SHP77 treated with DMSO at 0.1 percent for 48 hours (cell line): ENCODE results near the gene PLCB3.
A peak's percentile ranks its signal among the peaks of the same experiment; 100 is the strongest.
"Not testable (repeated sequence)": the region's sequence is repeated elsewhere in the genome, so short reads cannot be mapped to it uniquely, and the experiment has no call there.

Source experiments
- DNase-seq: peaks from one replicate; lab custom pipeline; 2025; lab: John Stamatoyannopoulos, UW

Gene PLCB3

DNA sequence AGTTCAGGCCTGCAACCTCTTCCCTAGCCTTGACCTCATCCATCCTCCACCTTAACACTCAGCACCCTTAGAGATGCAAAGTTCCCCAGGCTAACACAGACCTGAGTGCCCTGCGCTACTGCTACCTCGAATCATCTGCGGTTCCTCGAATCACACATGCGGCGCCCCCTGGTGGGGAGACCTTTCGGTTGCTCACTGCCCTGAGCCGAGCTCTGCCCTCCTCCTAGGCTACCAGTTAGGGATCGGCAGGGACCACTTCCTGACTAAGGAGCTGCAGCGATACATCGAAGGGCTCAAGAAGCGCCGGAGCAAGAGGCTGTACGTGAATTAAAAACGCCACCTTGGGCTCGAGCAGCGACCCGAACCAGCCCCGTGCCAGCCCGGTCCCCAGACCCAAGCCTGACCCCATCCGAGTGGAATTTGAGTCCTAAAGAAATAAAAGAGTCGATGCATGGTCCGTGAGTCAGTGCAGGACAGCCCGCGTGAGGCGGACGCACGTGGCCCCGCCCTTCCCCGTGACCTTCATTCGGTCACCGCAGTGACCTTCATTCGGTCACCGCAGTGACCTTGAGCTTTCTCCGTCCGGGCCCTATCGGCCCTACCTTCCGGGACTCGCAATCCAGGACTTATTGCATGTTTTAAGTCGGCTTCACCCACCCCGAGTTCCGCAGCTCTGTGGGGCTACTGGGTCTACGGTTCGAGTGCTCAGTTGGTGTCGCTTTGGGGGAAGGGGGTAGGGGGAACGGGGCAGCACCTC lies 53.2 kb downstream of the PLCB3 start:
- peak; percentile 92 for DNase-seq

DNA sequence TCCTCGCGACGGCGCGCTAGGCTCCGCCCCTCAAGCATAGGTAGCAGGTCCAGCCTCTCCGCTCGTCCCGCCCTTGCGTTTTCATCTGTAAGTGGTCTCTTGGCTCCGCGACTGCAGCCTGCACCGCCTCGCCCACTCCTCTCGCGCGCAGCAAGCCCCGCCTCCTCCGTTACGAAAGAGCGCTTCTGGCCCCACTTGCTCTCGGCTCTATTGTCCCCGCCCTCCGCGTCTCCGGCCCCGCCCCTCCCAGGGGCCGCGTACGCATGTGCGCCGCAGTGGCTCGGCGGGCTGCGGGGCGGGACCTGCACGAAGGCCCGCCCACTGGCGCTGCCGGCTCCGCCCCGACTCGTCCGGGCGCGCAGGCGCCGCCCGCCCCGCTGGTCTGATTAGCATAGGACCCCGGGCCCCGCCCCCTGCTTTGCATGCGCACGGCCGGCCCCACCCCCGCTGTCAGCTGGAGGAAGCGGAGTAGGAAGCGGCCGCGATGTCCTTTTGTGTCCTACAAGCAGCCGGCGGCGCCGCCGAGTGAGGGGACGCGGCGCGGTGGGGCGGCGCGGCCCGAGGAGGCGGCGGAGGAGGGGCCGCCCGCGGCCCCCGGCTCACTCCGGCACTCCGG lies 53.9 kb downstream of the PLCB3 start, which contains the start of gene ESRRA:
ESRRA (plus strand) TSS at position 450 of the 616 bp plus-strand sequence. CDS start 1,656 bp downstream, outside the sequence.
- peak; percentile 97 for DNase-seq

DNA sequence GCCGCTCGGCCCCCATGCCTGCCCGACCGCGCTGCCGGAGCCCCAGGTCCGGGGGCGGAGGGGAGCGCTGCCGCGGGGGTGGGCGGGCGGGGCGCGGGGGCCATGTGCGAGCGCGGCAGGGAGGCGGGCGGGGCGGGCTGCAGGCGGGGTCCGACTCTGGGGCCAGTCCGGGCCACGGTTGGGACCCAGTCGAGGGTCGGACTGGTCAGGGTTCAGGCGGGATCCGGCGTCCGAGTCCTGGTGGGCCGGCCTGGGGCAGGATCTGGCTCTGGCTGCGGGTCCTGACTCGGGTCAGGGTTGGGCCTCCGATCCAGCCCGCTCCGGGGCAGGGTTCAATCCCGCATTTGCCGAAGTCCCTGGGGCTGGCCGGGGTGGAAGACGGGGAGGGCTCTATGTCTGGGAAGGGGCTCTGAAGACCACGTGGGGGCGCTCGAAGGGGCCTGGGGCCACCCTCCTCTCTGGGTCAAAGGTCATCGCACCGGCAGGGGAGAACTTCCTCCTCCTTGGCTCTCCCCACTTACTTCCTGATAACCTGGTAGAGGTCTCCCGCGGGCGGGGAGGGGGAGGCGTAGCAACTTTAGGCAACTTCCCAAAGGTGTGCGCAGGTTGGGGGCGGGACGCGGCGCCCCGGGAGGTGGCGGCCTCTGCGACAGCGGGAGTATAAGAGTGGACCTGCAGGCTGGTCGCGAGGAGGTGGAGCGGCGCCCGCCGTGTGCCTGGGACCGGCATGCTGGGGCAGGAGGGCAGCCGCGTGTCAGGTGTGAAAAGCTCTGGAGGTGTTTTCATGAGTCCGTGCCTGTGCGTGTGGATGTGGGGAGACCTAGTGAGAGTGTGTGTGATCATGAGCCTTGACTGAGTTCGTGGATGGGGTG lies 54.6 kb downstream of the PLCB3 start:
- DNase-seq: peak; percentile 45

GRCh38 chr11:64306563-64306875 lies 55.2 kb downstream of the PLCB3 start:
- DNase-seq: no peak

- DNase-seq: no peak
These were observed 55.7 kb downstream of the PLCB3 start for GRCh38 chr11:64306876-64307622.

- not testable (repeated sequence) for DNase-seq
These were observed 56.5 kb downstream of the PLCB3 start for GRCh38 chr11:64307795-64308194.

DNA sequence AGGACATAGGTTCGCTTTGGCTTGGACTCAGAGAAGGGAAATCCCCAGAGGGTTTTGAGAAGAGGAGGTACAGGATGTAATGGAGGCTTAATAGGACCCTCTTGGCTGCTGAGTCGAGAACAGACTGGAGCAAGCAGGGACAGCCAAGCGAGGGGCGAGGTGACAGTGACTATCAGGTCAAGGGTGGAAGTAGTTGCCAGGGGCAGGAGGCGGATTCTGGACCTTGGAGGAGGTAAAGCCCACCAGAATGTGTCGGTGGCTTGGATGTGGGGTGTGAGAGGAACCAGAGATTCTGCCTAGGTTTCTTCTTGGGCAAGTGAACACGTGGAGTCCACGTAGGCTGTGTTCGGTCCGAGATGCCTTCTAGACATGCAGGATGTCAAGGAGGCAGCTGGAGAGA lies 61.6 kb downstream of the PLCB3 start:
- DNase-seq: no peak

- DNase-seq: no peak
These were observed 62.3 kb downstream of the PLCB3 start for GRCh38 chr11:64313491-64314145.

- no peak for DNase-seq
These were observed 62.9 kb downstream of the PLCB3 start for GRCh38 chr11:64314146-64314804.

- DNase-seq: no peak
These were observed 63.7 kb downstream of the PLCB3 start for GRCh38 chr11:64314805-64315561.

GRCh38 chr11:64315667-64316526 lies 64.6 kb downstream of the PLCB3 start:
- not testable (repeated sequence) for DNase-seq

DNA sequence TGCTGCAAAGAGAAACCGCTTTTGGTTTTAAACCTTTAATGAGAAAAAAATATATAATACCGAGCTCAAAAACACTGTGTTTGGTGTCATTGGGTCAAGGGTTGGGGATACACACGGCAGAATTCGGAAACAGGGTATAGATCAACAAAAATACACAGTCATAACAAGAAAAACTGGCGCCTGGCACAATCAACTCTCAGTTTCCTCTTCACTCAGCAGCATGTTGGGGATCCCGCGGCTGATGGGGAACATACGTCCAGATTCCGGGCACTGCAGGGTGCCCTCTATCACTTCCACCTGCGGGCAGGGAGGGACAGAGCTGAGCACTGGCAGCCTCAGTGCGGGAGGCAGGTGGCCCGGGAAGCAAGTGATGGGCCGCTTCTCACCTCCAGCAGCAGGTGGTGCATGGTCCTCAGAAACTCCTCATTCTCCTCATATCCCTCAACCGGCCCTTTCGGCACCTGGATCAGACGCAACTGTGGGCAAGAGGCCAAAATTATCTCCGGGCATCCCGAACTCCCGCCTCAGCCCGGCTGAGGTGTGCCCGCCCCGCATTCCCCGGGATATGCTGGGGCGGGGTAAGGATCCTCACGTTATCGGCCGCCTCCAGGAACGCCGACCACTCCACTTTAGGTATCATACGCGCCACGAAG lies 65.5 kb downstream of the PLCB3 start:
- DNase-seq: peak; percentile 31

- peak; percentile 95 for DNase-seq
These were observed 66.1 kb downstream of the PLCB3 start, which contains the start of gene TRMT112 for GRCh38 chr11:64317325-64317960. TSS of gene TRMT112 (minus strand) at chr11:64317559. CDS start at chr11:64317526, 33 bp downstream.

DNA sequence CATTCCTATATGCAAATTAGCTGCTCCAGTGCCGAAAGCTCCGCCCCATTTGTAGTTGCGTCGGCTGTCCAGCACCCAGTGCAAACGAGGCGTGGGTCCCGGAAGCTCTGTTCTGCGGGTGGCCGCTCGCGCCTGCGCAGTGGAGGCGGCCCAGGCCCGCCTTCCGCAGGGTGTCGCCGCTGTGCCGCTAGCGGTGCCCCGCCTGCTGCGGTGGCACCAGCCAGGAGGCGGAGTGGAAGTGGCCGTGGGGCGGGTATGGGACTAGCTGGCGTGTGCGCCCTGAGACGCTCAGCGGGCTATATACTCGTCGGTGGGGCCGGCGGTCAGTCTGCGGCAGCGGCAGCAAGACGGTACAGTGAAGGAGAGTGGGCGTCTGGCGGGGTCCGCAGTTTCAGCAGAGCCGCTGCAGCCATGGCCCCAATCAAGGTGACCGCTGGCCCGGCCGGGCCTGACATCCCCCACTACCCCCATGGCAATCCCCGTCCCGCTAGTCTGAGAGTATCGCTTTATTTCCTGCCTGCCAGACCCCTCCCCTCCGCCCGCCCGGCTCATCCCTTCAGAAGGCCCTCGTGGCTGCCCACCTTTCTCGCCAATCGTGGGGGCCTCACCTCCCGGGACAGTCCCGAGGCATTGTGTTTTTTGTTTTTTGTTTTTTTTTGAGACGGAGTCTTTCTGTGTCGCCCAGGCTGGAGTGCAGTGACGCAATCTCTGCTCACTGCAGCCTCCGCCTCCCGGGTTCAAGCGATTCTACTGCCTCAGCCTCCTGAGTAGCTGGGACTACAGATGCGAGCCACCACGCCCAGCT lies 66.8 kb downstream of the PLCB3 start, which contains the start of gene PRDX5:
PRDX5 (plus strand) TSS at position 161 of the 805 bp plus-strand sequence; CDS start at position 256, 95 bp downstream.
- peak; percentile 82 for DNase-seq
